Measurements from ENCODE around the gene ARHGAP26. TPM values are rescaled to one million over a fixed set of nuclear protein-coding genes. Genes with fewer than 3 reads are reported as not detected.

The ARHGAP26 gene
- total RNA-seq, 1 donor from 2014 or later = 20.1 TPM

DNA sequence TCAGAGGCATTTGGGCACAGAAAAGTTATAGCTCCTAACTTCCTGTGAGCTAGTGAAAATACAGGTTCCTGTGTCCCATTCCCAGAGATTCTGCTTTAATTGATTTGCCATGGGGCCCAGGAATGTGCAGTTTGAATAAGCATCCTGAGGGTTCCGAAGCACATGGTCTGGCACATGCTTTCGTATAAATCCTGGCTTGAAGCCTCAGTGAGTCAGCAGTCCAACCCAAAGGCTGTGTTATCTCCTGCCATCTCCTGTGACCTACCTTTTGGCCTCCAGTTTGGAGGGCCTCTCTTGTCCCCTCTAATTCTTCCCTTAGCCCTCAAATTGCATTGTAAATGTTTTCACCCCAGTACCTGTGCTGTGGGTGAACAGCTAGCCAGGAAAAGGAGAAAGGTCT, 449.5 kb downstream of the ARHGAP26 start:
- H3K4me1 Mint-ChIP-seq (ENCODE audit: low read depth, unreplicated experiment) = peaks cover 8% of the 10 kb centered on the region
- H3K36me3 Mint-ChIP-seq (ENCODE audit: unreplicated experiment) = no peaks in the 10 kb centered on the region
- H3K9me3 Mint-ChIP-seq (ENCODE audit: unreplicated experiment) = peaks cover under 1% of the 10 kb centered on the region
- peaks cover 7% of the 10 kb centered on the region for H3K27me3 Mint-ChIP-seq (ENCODE audit: unreplicated experiment)
- H3K4me3 Mint-ChIP-seq (ENCODE audit: unreplicated experiment) = no peak overlapping the region
- no peak for DNase-seq
- no peak overlapping the region for H3K27ac Mint-ChIP-seq (ENCODE audit: unreplicated experiment)
- TF ChIP-seq, protein P1, sequence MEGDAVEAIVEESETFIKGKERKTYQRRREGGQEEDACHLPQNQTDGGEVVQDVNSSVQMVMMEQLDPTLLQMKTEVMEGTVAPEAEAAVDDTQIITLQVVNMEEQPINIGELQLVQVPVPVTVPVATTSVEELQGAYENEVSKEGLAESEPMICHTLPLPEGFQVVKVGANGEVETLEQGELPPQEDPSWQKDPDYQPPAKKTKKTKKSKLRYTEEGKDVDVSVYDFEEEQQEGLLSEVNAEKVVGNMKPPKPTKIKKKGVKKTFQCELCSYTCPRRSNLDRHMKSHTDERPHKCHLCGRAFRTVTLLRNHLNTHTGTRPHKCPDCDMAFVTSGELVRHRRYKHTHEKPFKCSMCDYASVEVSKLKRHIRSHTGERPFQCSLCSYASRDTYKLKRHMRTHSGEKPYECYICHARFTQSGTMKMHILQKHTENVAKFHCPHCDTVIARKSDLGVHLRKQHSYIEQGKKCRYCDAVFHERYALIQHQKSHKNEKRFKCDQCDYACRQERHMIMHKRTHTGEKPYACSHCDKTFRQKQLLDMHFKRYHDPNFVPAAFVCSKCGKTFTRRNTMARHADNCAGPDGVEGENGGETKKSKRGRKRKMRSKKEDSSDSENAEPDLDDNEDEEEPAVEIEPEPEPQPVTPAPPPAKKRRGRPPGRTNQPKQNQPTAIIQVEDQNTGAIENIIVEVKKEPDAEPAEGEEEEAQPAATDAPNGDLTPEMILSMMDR (IDR thresholded peaks at IDR 0.05; ENCODE audit: partially characterized antibody, unreplicated experiment) = no peak

- H3K27ac Mint-ChIP-seq (ENCODE audit: unreplicated experiment) = no peak overlapping the region
- peaks cover 9% of the 10 kb centered on the region for H3K27me3 Mint-ChIP-seq (ENCODE audit: unreplicated experiment)
- peaks cover 8% of the 10 kb centered on the region for H3K4me1 Mint-ChIP-seq (ENCODE audit: low read depth, unreplicated experiment)
- H3K36me3 Mint-ChIP-seq (ENCODE audit: unreplicated experiment) = no peaks in the 10 kb centered on the region
- peaks cover 2% of the 10 kb centered on the region for H3K9me3 Mint-ChIP-seq (ENCODE audit: unreplicated experiment)
- no peak overlapping the region for H3K4me3 Mint-ChIP-seq (ENCODE audit: unreplicated experiment)
- DNase-seq = no peak
- TF ChIP-seq, protein P1 (IDR thresholded peaks at IDR 0.05; ENCODE audit: partially characterized antibody, unreplicated experiment) = no peak
Observed at GRCh38 chr5:143220748-143221251, 450.6 kb downstream of the ARHGAP26 start.

DNA sequence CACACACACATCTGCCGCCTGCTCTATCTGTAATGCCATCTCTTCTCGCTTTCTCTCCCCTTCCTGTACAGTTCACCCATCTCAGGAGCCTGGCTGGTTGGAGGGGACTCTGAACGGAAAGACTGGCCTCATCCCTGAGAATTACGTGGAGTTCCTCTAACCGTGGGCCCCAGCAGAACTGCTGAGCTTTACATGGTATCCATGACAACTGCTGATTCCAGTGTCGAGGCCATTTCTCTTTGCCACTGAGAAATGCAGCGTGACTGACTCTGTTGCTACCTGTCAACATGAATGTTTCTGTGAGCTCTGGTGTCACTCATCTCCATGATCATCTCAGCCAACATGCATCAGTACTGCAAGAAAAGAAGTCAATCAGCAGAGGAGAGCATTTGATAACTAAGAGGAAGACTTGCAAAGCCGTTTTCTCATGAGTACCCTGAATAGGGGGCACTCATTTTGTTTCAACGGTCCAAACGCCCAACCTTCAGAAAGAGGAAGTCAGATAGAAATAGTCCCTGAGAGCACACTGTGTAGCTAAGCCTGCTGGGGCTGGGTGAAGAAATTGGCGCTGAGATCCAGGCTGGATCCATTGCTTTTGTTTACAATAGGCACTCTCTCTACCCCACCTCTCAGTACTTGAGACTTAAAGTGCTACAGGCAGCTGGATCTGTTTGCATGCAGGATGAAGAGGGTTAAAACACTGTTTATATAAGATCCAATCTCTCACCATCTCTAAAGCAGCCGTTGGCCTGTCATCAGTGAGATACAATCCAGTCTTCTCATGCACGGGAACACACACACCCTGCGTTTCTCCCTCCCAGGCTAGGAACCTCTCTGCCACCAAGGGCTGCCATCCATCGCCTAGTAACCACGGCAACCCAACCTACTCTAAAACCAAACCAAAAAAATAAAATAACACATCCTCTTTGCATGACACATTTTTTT, 452.4 kb downstream of the ARHGAP26 start:
- H3K4me1 Mint-ChIP-seq (ENCODE audit: low read depth, unreplicated experiment) = peaks cover 4% of the 10 kb centered on the region
- H3K4me3 Mint-ChIP-seq (ENCODE audit: unreplicated experiment) = no peak overlapping the region
- peaks cover 9% of the 10 kb centered on the region for H3K27me3 Mint-ChIP-seq (ENCODE audit: unreplicated experiment)
- no peaks in the 10 kb centered on the region for H3K36me3 Mint-ChIP-seq (ENCODE audit: unreplicated experiment)
- no peak overlapping the region for H3K27ac Mint-ChIP-seq (ENCODE audit: unreplicated experiment)
- TF ChIP-seq, protein P1 (IDR thresholded peaks at IDR 0.05; ENCODE audit: partially characterized antibody, unreplicated experiment) = no peak
- DNase-seq = no peak
- H3K9me3 Mint-ChIP-seq (ENCODE audit: unreplicated experiment) = peaks cover 2% of the 10 kb centered on the region

- Mint-ChIP-seq H3K4me3 (ENCODE audit: unreplicated experiment) (no peak overlapping the region), H3K27ac (ENCODE audit: unreplicated experiment) (no peak overlapping the region), H3K36me3 (ENCODE audit: unreplicated experiment) (no peaks in the 10 kb centered on the region), H3K9me3 (ENCODE audit: unreplicated experiment) (peaks cover 2% of the 10 kb centered on the region), H3K27me3 (ENCODE audit: unreplicated experiment) (peaks cover 9% of the 10 kb centered on the region), H3K4me1 (ENCODE audit: low read depth, unreplicated experiment) (peaks cover 5% of the 10 kb centered on the region)
- no peak for DNase-seq
- TF ChIP-seq, protein P1 (IDR thresholded peaks at IDR 0.05; ENCODE audit: partially characterized antibody, unreplicated experiment) = no peak
Observed at GRCh38 chr5:143224672-143225071, 454.5 kb downstream of the ARHGAP26 start.

GRCh38 chr5:143225511-143225910, 455.3 kb downstream of the ARHGAP26 start:
- Mint-ChIP-seq H3K4me1 (ENCODE audit: low read depth, unreplicated experiment) (peaks cover 11% of the 10 kb centered on the region), H3K4me3 (ENCODE audit: unreplicated experiment) (no peak overlapping the region), H3K9me3 (ENCODE audit: unreplicated experiment) (peaks cover 2% of the 10 kb centered on the region), H3K27ac (ENCODE audit: unreplicated experiment) (no peak overlapping the region), H3K36me3 (ENCODE audit: unreplicated experiment) (no peaks in the 10 kb centered on the region), H3K27me3 (ENCODE audit: unreplicated experiment) (peaks cover 9% of the 10 kb centered on the region)
- TF ChIP-seq, protein P1 (IDR thresholded peaks at IDR 0.05; ENCODE audit: partially characterized antibody, unreplicated experiment) = no peak
- no peak for DNase-seq

All from glutamatergic neuron (in vitro differentiated cells).